22Rv1 (cell line): ENCODE results near the gene SPECC1.

Experiments used
- ZFX ChIP-seq: fragments of 450-650 bp; IDR thresholded peaks from 2 replicates; pipeline ENCODE4 v1.6.1; 2017; ENCODE audit warnings: antibody characterized with exemption, borderline replicate concordance
- TF ChIP-seq, protein P1 (sequence below): fragments of 450-650 bp; IDR thresholded peaks from 2 replicates; pipeline ENCODE4 v1.5.1; 2017; ENCODE audit warnings: mild to moderate bottlenecking

DNA sequence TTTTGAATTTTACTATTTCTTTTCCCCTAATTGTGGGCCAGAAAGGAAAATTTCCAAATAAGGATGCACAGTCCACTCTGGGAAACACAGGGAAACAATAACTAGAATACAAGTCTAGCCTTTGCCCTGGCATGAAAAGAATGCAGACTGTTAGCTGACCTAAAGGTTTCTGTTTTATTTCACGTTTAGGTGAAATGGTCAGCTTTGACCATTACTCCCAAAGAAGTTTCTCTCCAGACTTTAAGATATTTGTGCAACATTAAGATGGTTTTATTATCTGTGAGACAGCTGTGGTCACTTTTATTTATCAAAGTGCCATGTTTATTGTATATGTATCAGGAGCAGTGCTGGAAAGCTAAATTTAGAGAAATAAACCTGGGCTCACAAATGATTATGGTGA is 163.9 kb downstream of the SPECC1 start:
- TF ChIP-seq, protein P1, sequence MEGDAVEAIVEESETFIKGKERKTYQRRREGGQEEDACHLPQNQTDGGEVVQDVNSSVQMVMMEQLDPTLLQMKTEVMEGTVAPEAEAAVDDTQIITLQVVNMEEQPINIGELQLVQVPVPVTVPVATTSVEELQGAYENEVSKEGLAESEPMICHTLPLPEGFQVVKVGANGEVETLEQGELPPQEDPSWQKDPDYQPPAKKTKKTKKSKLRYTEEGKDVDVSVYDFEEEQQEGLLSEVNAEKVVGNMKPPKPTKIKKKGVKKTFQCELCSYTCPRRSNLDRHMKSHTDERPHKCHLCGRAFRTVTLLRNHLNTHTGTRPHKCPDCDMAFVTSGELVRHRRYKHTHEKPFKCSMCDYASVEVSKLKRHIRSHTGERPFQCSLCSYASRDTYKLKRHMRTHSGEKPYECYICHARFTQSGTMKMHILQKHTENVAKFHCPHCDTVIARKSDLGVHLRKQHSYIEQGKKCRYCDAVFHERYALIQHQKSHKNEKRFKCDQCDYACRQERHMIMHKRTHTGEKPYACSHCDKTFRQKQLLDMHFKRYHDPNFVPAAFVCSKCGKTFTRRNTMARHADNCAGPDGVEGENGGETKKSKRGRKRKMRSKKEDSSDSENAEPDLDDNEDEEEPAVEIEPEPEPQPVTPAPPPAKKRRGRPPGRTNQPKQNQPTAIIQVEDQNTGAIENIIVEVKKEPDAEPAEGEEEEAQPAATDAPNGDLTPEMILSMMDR: no peak
- no peak for TF ChIP-seq ZFX
